ENCODE data around the gene IL3RA.

The IL3RA gene

DNA sequence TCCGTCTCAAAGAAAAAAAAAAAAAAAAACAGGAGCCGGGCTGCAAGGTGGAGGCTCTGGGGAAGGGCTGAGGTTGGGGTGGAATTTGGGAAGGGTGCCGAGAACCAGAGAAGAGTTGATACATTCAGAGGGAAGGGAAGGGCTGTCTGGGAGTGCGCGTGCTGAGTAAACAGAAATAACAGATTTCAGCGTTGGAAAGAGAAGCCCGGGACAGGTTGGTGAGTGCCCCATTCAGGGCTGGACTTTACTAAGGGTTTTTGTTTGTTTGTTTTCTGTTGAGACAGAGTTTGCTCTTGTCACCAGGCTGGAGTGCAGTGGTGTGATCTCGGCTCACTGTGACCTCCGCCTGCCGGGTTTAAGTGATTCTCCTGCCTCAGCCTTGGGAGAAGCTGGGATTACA, 1.7 kb upstream of the IL3RA start:
- no peak for TF ChIP-seq POLR2AphosphoS5 (IDR thresholded peaks at IDR 0.05; ENCODE audit: low read depth, low read length)
- no peak for TF ChIP-seq FOXP2 (optimal IDR thresholded peaks at IDR 0.05; ENCODE audit: borderline replicate concordance, extremely low read depth, extremely low read length, insufficient read depth)
- TF ChIP-seq TAF1 (IDR thresholded peaks at IDR 0.05; ENCODE audit: borderline replicate concordance, insufficient read depth, low read length) = no peak
- TF ChIP-seq, protein P1, sequence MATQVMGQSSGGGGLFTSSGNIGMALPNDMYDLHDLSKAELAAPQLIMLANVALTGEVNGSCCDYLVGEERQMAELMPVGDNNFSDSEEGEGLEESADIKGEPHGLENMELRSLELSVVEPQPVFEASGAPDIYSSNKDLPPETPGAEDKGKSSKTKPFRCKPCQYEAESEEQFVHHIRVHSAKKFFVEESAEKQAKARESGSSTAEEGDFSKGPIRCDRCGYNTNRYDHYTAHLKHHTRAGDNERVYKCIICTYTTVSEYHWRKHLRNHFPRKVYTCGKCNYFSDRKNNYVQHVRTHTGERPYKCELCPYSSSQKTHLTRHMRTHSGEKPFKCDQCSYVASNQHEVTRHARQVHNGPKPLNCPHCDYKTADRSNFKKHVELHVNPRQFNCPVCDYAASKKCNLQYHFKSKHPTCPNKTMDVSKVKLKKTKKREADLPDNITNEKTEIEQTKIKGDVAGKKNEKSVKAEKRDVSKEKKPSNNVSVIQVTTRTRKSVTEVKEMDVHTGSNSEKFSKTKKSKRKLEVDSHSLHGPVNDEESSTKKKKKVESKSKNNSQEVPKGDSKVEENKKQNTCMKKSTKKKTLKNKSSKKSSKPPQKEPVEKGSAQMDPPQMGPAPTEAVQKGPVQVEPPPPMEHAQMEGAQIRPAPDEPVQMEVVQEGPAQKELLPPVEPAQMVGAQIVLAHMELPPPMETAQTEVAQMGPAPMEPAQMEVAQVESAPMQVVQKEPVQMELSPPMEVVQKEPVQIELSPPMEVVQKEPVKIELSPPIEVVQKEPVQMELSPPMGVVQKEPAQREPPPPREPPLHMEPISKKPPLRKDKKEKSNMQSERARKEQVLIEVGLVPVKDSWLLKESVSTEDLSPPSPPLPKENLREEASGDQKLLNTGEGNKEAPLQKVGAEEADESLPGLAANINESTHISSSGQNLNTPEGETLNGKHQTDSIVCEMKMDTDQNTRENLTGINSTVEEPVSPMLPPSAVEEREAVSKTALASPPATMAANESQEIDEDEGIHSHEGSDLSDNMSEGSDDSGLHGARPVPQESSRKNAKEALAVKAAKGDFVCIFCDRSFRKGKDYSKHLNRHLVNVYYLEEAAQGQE (IDR thresholded peaks at IDR 0.05; ENCODE audit: insufficient read depth in 1 of 2, low read depth in 2 of 2, low read length in 2 of 2) = no peak
- no peak for TF ChIP-seq SIN3A (IDR thresholded peaks at IDR 0.05; ENCODE audit: borderline replicate concordance, insufficient read depth, low read length)

DNA sequence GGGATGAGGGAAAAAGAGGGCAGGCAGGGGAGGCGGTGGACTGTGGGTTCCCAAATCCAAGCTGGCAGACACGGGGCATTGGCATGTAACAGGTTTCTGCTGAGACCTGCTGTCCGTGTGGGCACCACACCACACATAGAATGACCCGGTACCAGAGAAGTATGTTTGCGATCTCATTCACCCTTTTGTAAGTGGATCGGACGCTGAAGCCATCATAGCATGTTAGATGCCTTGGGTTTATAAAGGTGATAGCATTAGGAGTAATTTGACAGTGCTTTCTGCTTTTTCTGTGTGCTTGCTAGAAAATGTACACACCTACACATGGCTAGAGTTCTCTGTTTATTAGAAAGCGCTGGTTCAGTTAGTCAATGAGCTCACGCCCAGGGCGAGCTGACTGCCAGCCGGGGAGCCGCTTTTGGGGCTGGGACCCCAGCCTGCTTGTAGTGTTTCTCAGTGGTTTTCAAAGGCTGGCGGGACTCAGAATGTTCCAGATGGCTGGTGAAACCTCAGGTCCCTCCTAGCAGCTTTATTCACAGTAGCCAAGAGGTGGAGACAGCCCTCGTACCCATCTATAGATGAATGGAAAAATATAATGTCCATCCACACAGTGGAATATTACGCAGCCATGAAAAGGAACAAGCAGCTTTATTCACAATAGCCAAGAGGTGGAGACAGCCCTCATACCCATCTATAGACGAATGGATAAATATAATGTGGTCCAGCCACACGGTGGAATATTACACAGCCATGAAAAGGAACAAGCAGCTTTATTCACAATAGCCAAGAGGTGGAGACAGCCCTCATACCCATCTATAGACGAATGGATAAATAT, 579 bp downstream of the IL3RA start:
- TF ChIP-seq, protein P1 (IDR thresholded peaks at IDR 0.05; ENCODE audit: insufficient read depth in 1 of 2, low read depth in 2 of 2, low read length in 2 of 2) = no peak
- no peak for TF ChIP-seq POLR2AphosphoS5 (IDR thresholded peaks at IDR 0.05; ENCODE audit: low read depth, low read length)

DNA sequence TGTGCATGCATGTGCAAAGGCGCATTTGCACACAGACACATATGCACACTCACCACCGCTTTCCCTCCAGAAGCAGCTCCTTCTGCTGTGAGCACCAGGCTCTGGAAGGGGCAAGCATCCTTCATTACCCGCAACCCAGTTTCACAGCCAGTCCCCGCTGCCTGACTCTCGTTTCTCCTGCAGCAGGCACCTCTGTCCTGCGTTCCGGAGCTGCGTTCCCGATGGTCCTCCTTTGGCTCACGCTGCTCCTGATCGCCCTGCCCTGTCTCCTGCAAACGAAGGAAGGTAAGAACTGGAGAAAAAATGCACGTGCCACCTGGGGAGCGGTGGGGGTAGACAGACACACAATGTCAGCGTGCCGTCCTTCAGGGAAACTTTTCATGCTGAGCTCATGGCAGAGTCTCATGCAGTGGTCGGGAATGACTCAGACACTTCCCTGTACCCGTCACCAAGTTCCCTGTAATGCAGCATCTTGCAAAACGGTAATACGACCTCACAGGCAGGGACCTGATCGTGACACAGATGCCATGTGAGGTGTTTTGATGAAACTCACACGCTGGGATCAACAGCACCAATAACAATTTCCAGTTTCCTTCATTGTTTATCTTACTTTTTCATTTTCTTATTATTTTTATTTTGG, 5.1 kb downstream of the IL3RA start:
- TF ChIP-seq POLR2AphosphoS5 (IDR thresholded peaks at IDR 0.05; ENCODE audit: low read depth, low read length) (no peak), TAF1 (IDR thresholded peaks at IDR 0.05; ENCODE audit: borderline replicate concordance, insufficient read depth, low read length) (no peak), SIN3A (IDR thresholded peaks at IDR 0.05; ENCODE audit: borderline replicate concordance, insufficient read depth, low read length) (no peak)

DNA sequence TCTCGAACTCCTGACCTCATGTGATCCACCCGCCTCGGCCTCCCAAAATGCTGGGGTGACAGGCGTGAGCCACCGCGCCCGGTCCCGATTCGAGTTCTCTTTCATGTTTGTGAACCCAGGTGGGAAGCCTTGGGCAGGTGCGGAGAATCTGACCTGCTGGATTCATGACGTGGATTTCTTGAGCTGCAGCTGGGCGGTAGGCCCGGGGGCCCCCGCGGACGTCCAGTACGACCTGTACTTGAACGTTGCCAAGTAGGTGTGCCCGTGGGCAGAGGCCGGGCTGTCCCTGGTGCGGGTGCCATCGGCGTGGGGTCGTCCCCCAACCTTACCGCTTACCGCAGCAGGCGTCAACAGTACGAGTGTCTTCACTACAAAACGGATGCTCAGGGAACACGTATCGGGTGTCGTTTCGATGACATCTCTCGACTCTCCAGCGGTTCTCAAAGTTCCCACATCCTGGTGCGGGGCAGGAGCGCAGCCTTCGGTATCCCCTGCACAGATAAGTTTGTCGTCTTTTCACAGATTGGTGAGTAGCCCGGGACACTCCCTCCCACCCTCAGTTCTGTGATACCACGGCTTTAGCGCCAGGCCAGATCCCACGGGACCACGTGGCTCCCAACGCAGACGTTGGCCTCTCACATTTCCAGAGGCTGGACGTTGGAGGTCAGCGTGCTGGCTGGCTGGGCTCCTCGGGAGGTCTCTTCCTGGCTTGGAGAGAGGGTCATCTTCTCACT, 15.6 kb downstream of the IL3RA start:
- TF ChIP-seq, protein P1 (IDR thresholded peaks at IDR 0.05; ENCODE audit: insufficient read depth in 1 of 2, low read depth in 2 of 2, low read length in 2 of 2) = no peak
- no peak for TF ChIP-seq FOXP2 (optimal IDR thresholded peaks at IDR 0.05; ENCODE audit: borderline replicate concordance, extremely low read depth, extremely low read length, insufficient read depth)
- no peak for TF ChIP-seq SIN3A (IDR thresholded peaks at IDR 0.05; ENCODE audit: borderline replicate concordance, insufficient read depth, low read length)
- TF ChIP-seq TAF1 (IDR thresholded peaks at IDR 0.05; ENCODE audit: borderline replicate concordance, insufficient read depth, low read length) = no peak
- no peak for TF ChIP-seq POLR2AphosphoS5 (IDR thresholded peaks at IDR 0.05; ENCODE audit: low read depth, low read length)

DNA sequence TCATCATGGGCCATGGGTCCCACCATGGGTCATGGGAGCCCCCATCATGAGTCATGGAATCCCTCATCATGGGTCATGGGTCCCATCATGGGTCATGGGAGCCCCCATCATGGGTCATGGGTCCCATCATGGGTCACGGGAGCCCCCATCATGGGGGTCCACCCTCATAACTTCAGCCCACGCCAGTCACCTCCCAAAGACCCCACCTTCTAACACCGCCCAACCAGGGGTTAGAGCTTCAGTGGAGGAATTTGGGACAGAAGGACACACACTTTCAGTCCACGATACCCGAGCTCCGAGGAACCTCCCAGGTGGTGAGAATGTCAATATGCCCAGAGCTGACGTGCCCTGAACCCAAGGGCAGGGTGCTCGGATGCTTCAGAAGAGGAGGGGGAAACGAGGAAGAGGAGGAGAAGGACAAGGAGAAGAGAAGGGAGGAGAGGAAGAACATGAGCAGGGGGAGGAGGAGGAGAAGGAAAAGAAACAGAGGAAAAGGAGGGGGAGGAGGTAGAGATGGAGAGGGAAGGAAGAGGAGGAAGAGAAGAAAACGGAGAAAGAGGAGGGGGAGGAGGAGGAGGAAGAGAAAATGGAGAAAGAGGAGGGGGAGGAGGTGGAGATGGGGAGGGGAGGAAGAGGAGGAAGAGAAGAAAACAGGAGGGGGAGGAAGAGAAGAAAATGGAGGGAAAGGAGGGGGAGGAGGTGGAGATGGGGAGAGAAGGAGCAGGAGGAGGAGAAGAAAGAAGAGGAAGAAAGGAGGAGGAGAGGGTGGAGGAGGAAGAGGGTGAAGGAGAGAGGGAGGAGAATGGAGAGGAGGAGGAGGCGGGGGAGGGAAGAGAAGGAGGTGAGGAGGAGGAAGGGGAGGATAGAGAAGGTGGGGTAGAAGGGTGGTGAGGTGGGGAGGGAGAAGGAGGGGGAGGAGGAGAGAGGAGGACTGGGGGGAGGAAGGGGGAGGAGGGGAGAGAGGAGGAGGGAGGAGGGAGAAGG, 17.7 kb downstream of the IL3RA start:
- no peak for TF ChIP-seq FOXP2 (optimal IDR thresholded peaks at IDR 0.05; ENCODE audit: borderline replicate concordance, extremely low read depth, extremely low read length, insufficient read depth)
- TF ChIP-seq TAF1 (IDR thresholded peaks at IDR 0.05; ENCODE audit: borderline replicate concordance, insufficient read depth, low read length) = no peak
- TF ChIP-seq SIN3A (IDR thresholded peaks at IDR 0.05; ENCODE audit: borderline replicate concordance, insufficient read depth, low read length) = no peak
- TF ChIP-seq, protein P1 (IDR thresholded peaks at IDR 0.05; ENCODE audit: insufficient read depth in 1 of 2, low read depth in 2 of 2, low read length in 2 of 2) = no peak
- no peak for TF ChIP-seq POLR2AphosphoS5 (IDR thresholded peaks at IDR 0.05; ENCODE audit: low read depth, low read length)

Data from PFSK-1 (cell line).